H7 (cell line): Measurements from ENCODE around the gene SLC35F3. TPM values are rescaled to one million over a fixed set of nuclear protein-coding genes. Genes with fewer than 3 reads are reported as not detected.

Source experiments
- DNase-seq: peaks from one replicate; pipeline ENCODE4 v3.0.0; 2012
- H3K27me3 ChIP-seq: 2 replicates; pipeline ENCODE4 v1.6.0; 2011; ENCODE audit warnings: mild to moderate bottlenecking, low read length; ENCODE audit not compliant: control insufficient read depth, insufficient read depth
- H3K36me3 ChIP-seq: replicated peaks from 2 replicates; pipeline ENCODE4 v1.5.1; 2011; ENCODE audit warnings: low read length; ENCODE audit not compliant: control insufficient read depth, insufficient read depth
- H3K4me3 ChIP-seq: 2 replicates; pipeline ENCODE4 v1.5.1; 2011; ENCODE audit warnings: low read depth, mild to moderate bottlenecking, control low read depth, low read length, moderate library complexity; ENCODE audit not compliant: insufficient read depth
- total RNA-seq: library from RNA; depleted of rRNA; stranded (reverse); fragments of >200 nt; shearing (Covaris generic); gene quantifications from 2 replicates; pipeline ENCODE4 v1.2.3, GENCODE V29; 2014

The SLC35F3 gene
- total RNA-seq, 1 experiment from 2014 or later, result 7.2 TPM

GRCh38 chr1:233936842-233937241 is 32.4 kb downstream of the SLC35F3 start:
- Histone ChIP-seq H3K36me3 (no peaks in the 10 kb centered on the region), H3K4me3 (no peak overlapping the region), H3K27me3 (no peaks in the 10 kb centered on the region)
- no peak for DNase-seq

GRCh38 chr1:233938476-233938875 is 34.0 kb downstream of the SLC35F3 start:
- no peak overlapping the region for H3K4me3 ChIP-seq
- DNase-seq, result no peak

GRCh38 chr1:233939451-233939850 is 35.0 kb downstream of the SLC35F3 start:
- Histone ChIP-seq H3K27me3 (no peaks in the 10 kb centered on the region), H3K4me3 (no peak overlapping the region), H3K36me3 (no peaks in the 10 kb centered on the region)
- DNase-seq, result no peak

More at GRCh38 chr1:233938476-233938875, 34.0 kb downstream of the SLC35F3 start:
- no peaks in the 10 kb centered on the region for H3K27me3 ChIP-seq
- H3K36me3 ChIP-seq, result no peaks in the 10 kb centered on the region

GRCh38 chr1:233940908-233941307 is 36.4 kb downstream of the SLC35F3 start:
- H3K36me3 ChIP-seq, result no peaks in the 10 kb centered on the region
- no peaks in the 10 kb centered on the region for H3K27me3 ChIP-seq
- no peak for DNase-seq
- no peak overlapping the region for H3K4me3 ChIP-seq

- Histone ChIP-seq H3K36me3 (no peaks in the 10 kb centered on the region), H3K27me3 (no peaks in the 10 kb centered on the region), H3K4me3 (no peak overlapping the region)
- DNase-seq, result no peak
Measured at GRCh38 chr1:233944601-233945000, 40.1 kb downstream of the SLC35F3 start.

- Histone ChIP-seq H3K27me3 (no peaks in the 10 kb centered on the region), H3K4me3 (no peak overlapping the region), H3K36me3 (no peaks in the 10 kb centered on the region)
- DNase-seq, result no peak
Measured at GRCh38 chr1:233945573-233945972, 41.1 kb downstream of the SLC35F3 start.

GRCh38 chr1:233945979-233946378 is 41.5 kb downstream of the SLC35F3 start:
- no peak for DNase-seq
- Histone ChIP-seq H3K27me3 (no peaks in the 10 kb centered on the region), H3K4me3 (no peak overlapping the region), H3K36me3 (no peaks in the 10 kb centered on the region)

- H3K27me3 ChIP-seq, result no peaks in the 10 kb centered on the region
- no peak overlapping the region for H3K4me3 ChIP-seq
- H3K36me3 ChIP-seq, result no peaks in the 10 kb centered on the region
- no peak for DNase-seq
Measured at GRCh38 chr1:233946724-233947123, 42.2 kb downstream of the SLC35F3 start.

- H3K27me3 ChIP-seq, result no peaks in the 10 kb centered on the region
- no peaks in the 10 kb centered on the region for H3K36me3 ChIP-seq
- no peak for DNase-seq
- no peak overlapping the region for H3K4me3 ChIP-seq
Measured at GRCh38 chr1:233951804-233952203, 47.3 kb downstream of the SLC35F3 start.

- no peak for DNase-seq
- Histone ChIP-seq H3K4me3 (no peak overlapping the region), H3K27me3 (no peaks in the 10 kb centered on the region), H3K36me3 (no peaks in the 10 kb centered on the region)
Measured at GRCh38 chr1:233957691-233958090, 53.2 kb downstream of the SLC35F3 start.

- Histone ChIP-seq H3K27me3 (no peaks in the 10 kb centered on the region), H3K36me3 (no peaks in the 10 kb centered on the region), H3K4me3 (no peak overlapping the region)
- DNase-seq, result no peak
Measured at GRCh38 chr1:233959102-233959501, 54.6 kb downstream of the SLC35F3 start.

- no peak for DNase-seq
- Histone ChIP-seq H3K27me3 (no peaks in the 10 kb centered on the region), H3K36me3 (no peaks in the 10 kb centered on the region), H3K4me3 (no peak overlapping the region)
Measured at GRCh38 chr1:233959971-233960370, 55.5 kb downstream of the SLC35F3 start.

GRCh38 chr1:233960386-233960785 is 55.9 kb downstream of the SLC35F3 start:
- DNase-seq, result no peak
- H3K4me3 ChIP-seq, result no peak overlapping the region

GRCh38 chr1:233962878-233963277 is 58.4 kb downstream of the SLC35F3 start:
- DNase-seq, result no peak
- H3K36me3 ChIP-seq, result no peaks in the 10 kb centered on the region
- no peak overlapping the region for H3K4me3 ChIP-seq
- H3K27me3 ChIP-seq, result no peaks in the 10 kb centered on the region

More at GRCh38 chr1:233960386-233960785, 55.9 kb downstream of the SLC35F3 start:
- Histone ChIP-seq H3K27me3 (no peaks in the 10 kb centered on the region), H3K36me3 (no peaks in the 10 kb centered on the region)

GRCh38 chr1:233965856-233966255 is 61.4 kb downstream of the SLC35F3 start:
- H3K36me3 ChIP-seq, result no peaks in the 10 kb centered on the region
- DNase-seq, result no peak
- no peaks in the 10 kb centered on the region for H3K27me3 ChIP-seq
- no peak overlapping the region for H3K4me3 ChIP-seq

- Histone ChIP-seq H3K36me3 (no peaks in the 10 kb centered on the region), H3K4me3 (no peak overlapping the region), H3K27me3 (no peaks in the 10 kb centered on the region)
- DNase-seq, result no peak
Measured at GRCh38 chr1:233971753-233972152, 67.3 kb downstream of the SLC35F3 start.
